Measurements from ENCODE around the gene CACNG6. TPM values are rescaled to one million over a fixed set of nuclear protein-coding genes. Genes with fewer than 3 reads are reported as not detected.

Gene CACNG6
- total RNA-seq (2022; extraction: Qiagen RNA extraction), result 9.3 to 13.4 TPM (median 12.4 TPM) in 5 replicates

GRCh38 chr19:53991224-53992113, at the start of gene CACNG6:
TSS of gene CACNG6 (plus strand) at chr19:53991637. CDS start at chr19:53992878, 1,241 bp downstream.

GRCh38 chr19:53962887-53963431, 28.5 kb upstream of the CACNG6 start, which contains the start of gene CACNG8:
TSS of gene CACNG8 (plus strand) at chr19:53962937.

Other genes starting within 250 kb of the CACNG6 start
- not detected in 5 replicates for gene NLRP12, start 167.3 kb upstream of the CACNG6 start, total RNA-seq (2022; extraction: Qiagen RNA extraction)
- 219 to 339 TPM (median 280 TPM) in 5 replicates for gene MYADM, start 123.8 kb upstream of the CACNG6 start, total RNA-seq (2022; extraction: Qiagen RNA extraction)
- gene PRKCG, start 109.4 kb upstream of the CACNG6 start, total RNA-seq (2022; extraction: Qiagen RNA extraction), result 3.8 to 7.2 TPM (median 6.5 TPM) in 5 replicates
- gene CACNG7, start 82.4 kb upstream of the CACNG6 start, total RNA-seq (2022; extraction: Qiagen RNA extraction), result 5.5 to 9.3 TPM (median 8.6 TPM) in 5 replicates
- gene CACNG8, start 28.7 kb upstream of the CACNG6 start, total RNA-seq (2022; extraction: Qiagen RNA extraction), result 0.73 to 1.2 TPM (median 0.93 TPM) in 5 replicates
- 0.52 to 0.83 TPM (median 0.57 TPM) in 4 of 5 replicates, not detected in the other for gene VSTM1, start 72.3 kb downstream of the CACNG6 start, total RNA-seq (2022; extraction: Qiagen RNA extraction)
- not detected in 5 replicates for gene TARM1, start 89.7 kb downstream of the CACNG6 start, total RNA-seq (2022; extraction: Qiagen RNA extraction)
- 0.22 to 0.33 TPM (median 0.30 TPM) in 5 replicates for gene OSCAR, start 109.2 kb downstream of the CACNG6 start, total RNA-seq (2022; extraction: Qiagen RNA extraction)
- gene NDUFA3, start 111.2 kb downstream of the CACNG6 start, total RNA-seq (2022; extraction: Qiagen RNA extraction), result 208 to 255 TPM (median 222 TPM) in 5 replicates
- gene TFPT, start 124.0 kb downstream of the CACNG6 start, total RNA-seq (2022; extraction: Qiagen RNA extraction), result 19.7 to 25.6 TPM (median 21.8 TPM) in 5 replicates
- gene PRPF31, start 124.1 kb downstream of the CACNG6 start, total RNA-seq (2022; extraction: Qiagen RNA extraction), result 107 to 118 TPM (median 115 TPM) in 5 replicates
- gene CNOT3, start 146.1 kb downstream of the CACNG6 start, total RNA-seq (2022; extraction: Qiagen RNA extraction), result 52.7 to 66.3 TPM (median 62.4 TPM) in 5 replicates
- gene LENG1, start 168.1 kb downstream of the CACNG6 start, total RNA-seq (2022; extraction: Qiagen RNA extraction), result 6.6 to 8.4 TPM (median 7.9 TPM) in 5 replicates
- 0.76 to 1.1 TPM (median 0.80 TPM) in 5 replicates for gene TMC4, start 181.5 kb downstream of the CACNG6 start, total RNA-seq (2022; extraction: Qiagen RNA extraction)
- 111 to 158 TPM (median 145 TPM) in 5 replicates for gene MBOAT7, start 197.9 kb downstream of the CACNG6 start, total RNA-seq (2022; extraction: Qiagen RNA extraction)
- gene TSEN34, start 199.7 kb downstream of the CACNG6 start, total RNA-seq (2022; extraction: Qiagen RNA extraction), result 76.6 to 127 TPM (median 124 TPM) in 5 replicates
- 2,104 to 2,641 TPM (median 2,212 TPM) in 5 replicates for gene RPS9, start 209.2 kb downstream of the CACNG6 start, total RNA-seq (2022; extraction: Qiagen RNA extraction)
- gene LILRB3, start 231.4 kb downstream of the CACNG6 start, total RNA-seq (2022; extraction: Qiagen RNA extraction), result 0.11 to 0.20 TPM (median 0.15 TPM) in 5 replicates